Lower leg skin (tissue), 4 donors: ENCODE results near the gene FUCA1. TPM values are rescaled to one million over a fixed set of nuclear protein-coding genes. Genes with fewer than 3 reads are reported as not detected.
A peak's percentile ranks its signal among the peaks of the same experiment; 100 is the strongest.
"Not testable (repeated sequence)": the region's sequence is repeated elsewhere in the genome, so short reads cannot be mapped to it uniquely, and the experiment has no call there.

Experiments
- DNase-seq, 2 donors: peaks; one replicate each; pipeline ENCODE4 v3.0.0-alpha.2; 2019; ENCODE audit warnings: low spot score in 2 of 2
- H3K4me3 ChIP-seq: fragments of 200-600 bp; sonication (generic); 2 replicates; pipeline ENCODE4 v1.5.1; 2017; ENCODE audit warnings: mild to moderate bottlenecking, low read depth; ENCODE audit not compliant: poor library complexity, severe bottlenecking
- CTCF ChIP-seq, 3 donors: fragments of 450-650 bp; IDR thresholded peaks; one replicate each; pipeline ENCODE4 v1.5.1; 2016; ENCODE audit warnings: antibody characterized with exemption in 3 of 3, mild to moderate bottlenecking in 3 of 3, moderate library complexity in 2 of 3
- POLR2A ChIP-seq, 2 donors: fragments of 450-650 bp; IDR thresholded peaks; one replicate each; pipeline ENCODE4 v1.6.1; 2016 to 2017; ENCODE audit warnings: antibody characterized with exemption in 2 of 2, mild to moderate bottlenecking in 1 of 2, moderate library complexity in 1 of 2
- WGBS, 2 donors: methylation state at CpG; one replicate each; pipeline ENCODE4 v1.1.5; 2018; 5-methylcytosine and 5-hydroxymethylcytosine counted together
- intact Hi-C: fragments of 100-400 bp; cut with DNase I; formaldehyde crosslinking; loops from one replicate; pipeline ENCODE4 v1.15.0; 2023; ENCODE audit warnings: low total_unique reads
- total RNA-seq, 4 donors: library from RNA; depleted of rRNA; stranded (reverse); fragments of >200 nt; gene quantifications; one replicate each; pipeline ENCODE4 v1.1.0, GENCODE V29; 2016

Gene FUCA1
- total RNA-seq, 4 donors from 2014 or later: 11.6 to 23.5 (median 18.7) TPM

- peak overlapping the region; percentile 8 for H3K4me3 ChIP-seq
- WGBS, 2 donors: 29 to 30% methylated on average over 20 of the region's 20 CpGs
- intact Hi-C loops: no loop called here
- DNase-seq: peak in 1 of 2 donors; percentile 85
- TF ChIP-seq POLR2A (IDR thresholded peaks at IDR 0.05): no peak
- no peak for TF ChIP-seq CTCF (IDR thresholded peaks at IDR 0.05)
Measured at GRCh38 chr1:23868557-23869016, 497 bp upstream of the FUCA1 start.

DNA sequence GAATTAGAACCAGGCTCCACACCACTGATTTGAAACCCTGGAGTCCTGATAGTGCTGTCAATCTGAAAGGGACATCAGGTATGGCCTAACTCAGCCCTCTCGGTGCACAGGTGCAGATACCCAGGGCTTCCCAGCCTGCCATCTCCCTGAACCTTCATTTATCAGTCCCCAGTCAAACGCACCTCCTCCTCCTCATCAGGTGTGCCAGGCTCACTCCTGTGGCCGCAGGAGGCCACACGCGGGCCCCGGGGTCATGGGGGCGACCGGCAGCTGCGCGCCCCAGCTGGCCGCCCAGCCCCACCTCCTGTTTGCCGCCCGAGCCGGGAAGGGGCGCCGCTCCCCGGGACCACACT, 572 bp downstream of the FUCA1 start:
- peak overlapping the region; percentile 61 for H3K4me3 ChIP-seq
- intact Hi-C loops: no loop called here
- TF ChIP-seq POLR2A (IDR thresholded peaks at IDR 0.05): no peak
- TF ChIP-seq CTCF (IDR thresholded peaks at IDR 0.05): no peak
- WGBS, 2 donors: 1 to 35% methylated on average over 2 to 12 of the region's 17 CpGs
- no peak for DNase-seq

DNA sequence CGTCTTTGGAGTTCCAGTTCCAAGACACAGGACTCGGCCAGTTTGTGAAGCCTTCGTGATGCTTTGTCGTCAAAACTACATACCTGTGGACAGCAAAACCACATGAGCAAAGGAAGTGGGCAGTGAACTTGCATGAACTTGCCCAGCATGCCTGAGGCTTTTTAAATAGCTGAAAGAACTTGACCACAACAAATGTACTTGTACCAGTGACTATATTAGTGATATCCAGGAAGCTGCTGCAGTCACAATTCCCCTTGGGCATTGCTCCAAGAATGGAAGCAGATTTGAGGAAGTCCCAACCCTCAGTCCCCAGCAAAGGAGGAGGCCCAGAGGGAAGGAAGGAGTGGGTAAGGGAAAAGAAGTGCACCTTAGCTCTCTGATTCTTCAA, 2.6 kb downstream of the FUCA1 start:
- TF ChIP-seq CTCF (IDR thresholded peaks at IDR 0.05): no peak
- no peak for TF ChIP-seq POLR2A (IDR thresholded peaks at IDR 0.05)
- DNase-seq: peak in 1 of 2 donors; percentile 38
- intact Hi-C loops: no loop called here
- 82 to 90% methylated on average over 4 of the region's 4 CpGs for WGBS, 2 donors
- no peak overlapping the region for H3K4me3 ChIP-seq

DNA sequence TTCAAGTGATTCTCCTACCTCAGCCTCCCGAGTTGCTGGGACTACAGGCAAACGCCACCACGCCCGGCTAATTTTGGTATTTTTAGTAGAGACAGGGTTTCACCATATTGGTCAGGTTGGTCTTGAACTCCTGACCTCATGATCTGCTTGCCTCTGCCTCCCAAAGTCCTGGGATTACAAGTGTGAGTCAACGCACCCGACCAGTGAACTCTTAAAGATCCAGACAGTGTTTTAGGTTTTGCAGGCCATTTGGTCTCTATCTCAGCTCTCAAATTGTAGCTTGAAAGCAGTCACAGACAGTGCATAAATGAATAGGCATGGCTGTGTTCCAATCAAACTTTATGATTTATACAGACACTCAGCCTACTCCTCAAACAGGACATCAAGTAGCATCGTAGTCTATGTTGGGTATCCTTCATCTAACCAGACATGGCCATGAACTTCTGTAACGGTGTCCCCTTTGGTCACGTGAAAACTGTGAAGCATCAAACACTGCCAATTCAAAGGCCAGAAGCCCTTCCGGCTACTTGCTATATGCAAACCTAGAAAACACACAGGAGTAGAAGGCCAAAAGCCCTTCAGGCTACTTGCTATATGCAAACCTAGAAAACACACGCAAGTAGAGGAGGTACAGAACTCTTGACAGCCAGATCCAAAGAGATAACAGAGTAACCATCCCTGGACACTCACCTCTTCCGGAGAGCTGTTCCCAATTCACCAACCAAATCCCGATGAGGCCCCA, 3.1 kb downstream of the FUCA1 start:
- intact Hi-C loops: no loop called here

GRCh38 chr1:23862640-23863039, 5.5 kb downstream of the FUCA1 start:
- no peak overlapping the region for H3K4me3 ChIP-seq
- intact Hi-C loops: no loop called here
- 70 to 81% methylated on average over 3 of the region's 3 CpGs for WGBS, 2 donors
- no peak for TF ChIP-seq POLR2A (IDR thresholded peaks at IDR 0.05)
- DNase-seq: no peak

More for the DNA sequence above, 3.1 kb downstream of the FUCA1 start:
- no peak for TF ChIP-seq CTCF (IDR thresholded peaks at IDR 0.05)
- no peak for DNase-seq
- WGBS, 2 donors: 91 to 93% methylated on average over 13 of the region's 13 CpGs
- H3K4me3 ChIP-seq: no peak overlapping the region

GRCh38 chr1:23854568-23854967, 13.5 kb downstream of the FUCA1 start:
- no peak for TF ChIP-seq CTCF (IDR thresholded peaks at IDR 0.05)
- no peak for TF ChIP-seq POLR2A (IDR thresholded peaks at IDR 0.05)
- WGBS, 2 donors: 39 to 60% methylated on average over 2 of the region's 2 CpGs
- no peak for DNase-seq
- intact Hi-C loops: no loop called here
- H3K4me3 ChIP-seq: no peak overlapping the region

GRCh38 chr1:23853124-23853523, 15.0 kb downstream of the FUCA1 start:
- whole genome bisulfite sequencing, 2 donors: 92 to 95% methylated on average over 10 to 13 of the region's 34 CpGs
- DNase-seq, H3K4me3 ChIP-seq, intact Hi-C loops: not testable (repeated sequence)

DNA sequence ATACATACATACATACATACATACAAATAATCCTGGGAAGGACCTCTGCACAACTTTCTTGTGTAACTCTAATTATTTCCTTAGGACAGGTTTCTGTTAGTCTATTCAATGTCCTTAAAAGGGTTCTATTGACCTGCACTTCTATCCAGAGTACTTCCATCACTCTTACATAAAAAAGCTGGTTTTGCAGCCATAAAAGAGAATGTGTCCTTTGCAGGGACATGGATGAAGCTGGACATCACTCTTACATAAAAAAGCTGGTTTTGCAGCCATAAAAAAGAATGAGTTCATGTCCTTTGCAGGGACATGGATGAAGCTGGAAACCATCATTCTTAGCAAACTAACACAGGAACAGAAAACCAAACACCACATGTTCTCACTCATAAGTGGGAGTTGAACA, 16.7 kb downstream of the FUCA1 start:
- intact Hi-C loops, DNase-seq, H3K4me3 ChIP-seq: not testable (repeated sequence)
